ENCODE results near the gene TMEM131.

DNA sequence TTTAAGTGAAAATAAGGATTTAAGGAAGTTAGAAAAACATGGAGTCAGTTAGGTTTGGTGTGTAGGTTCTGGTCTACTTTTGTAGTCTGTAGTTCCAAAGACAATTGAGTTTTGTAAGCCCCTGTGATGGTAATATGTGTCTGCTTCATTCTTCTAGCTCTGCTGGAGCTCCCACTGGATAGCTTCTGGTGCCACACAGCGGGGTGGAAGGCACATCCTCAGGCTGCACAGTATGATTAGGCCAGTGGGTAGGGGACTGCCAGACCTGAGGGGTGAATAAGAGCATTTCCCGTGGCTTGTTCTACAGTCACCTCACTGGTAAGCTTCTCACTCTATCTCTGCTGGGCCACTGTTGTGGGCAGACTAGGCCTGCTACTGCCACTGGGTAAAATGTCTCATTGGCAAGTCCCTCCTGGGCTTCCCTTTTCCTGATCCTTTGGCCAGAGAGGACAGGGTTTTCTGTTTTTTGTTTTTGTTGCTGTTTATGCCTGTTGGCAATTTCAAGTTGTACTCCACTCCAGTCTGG is 44.5 kb downstream of the TMEM131 start:
- TF ChIP-seq, protein P1, sequence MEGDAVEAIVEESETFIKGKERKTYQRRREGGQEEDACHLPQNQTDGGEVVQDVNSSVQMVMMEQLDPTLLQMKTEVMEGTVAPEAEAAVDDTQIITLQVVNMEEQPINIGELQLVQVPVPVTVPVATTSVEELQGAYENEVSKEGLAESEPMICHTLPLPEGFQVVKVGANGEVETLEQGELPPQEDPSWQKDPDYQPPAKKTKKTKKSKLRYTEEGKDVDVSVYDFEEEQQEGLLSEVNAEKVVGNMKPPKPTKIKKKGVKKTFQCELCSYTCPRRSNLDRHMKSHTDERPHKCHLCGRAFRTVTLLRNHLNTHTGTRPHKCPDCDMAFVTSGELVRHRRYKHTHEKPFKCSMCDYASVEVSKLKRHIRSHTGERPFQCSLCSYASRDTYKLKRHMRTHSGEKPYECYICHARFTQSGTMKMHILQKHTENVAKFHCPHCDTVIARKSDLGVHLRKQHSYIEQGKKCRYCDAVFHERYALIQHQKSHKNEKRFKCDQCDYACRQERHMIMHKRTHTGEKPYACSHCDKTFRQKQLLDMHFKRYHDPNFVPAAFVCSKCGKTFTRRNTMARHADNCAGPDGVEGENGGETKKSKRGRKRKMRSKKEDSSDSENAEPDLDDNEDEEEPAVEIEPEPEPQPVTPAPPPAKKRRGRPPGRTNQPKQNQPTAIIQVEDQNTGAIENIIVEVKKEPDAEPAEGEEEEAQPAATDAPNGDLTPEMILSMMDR (IDR thresholded peaks at IDR 0.05) = no peak
- TF ChIP-seq POLR2A (IDR thresholded peaks at IDR 0.05) = no peak

All from heart left ventricle (tissue), 13 donors.